OCI-LY3 (cell line): ENCODE measurements around the gene TLE5.

Experiments used
- EZH2phosphoT487 ChIP-seq: fragments of 200-600 bp; shearing (Covaris generic); IDR thresholded peaks from 2 replicates; pipeline ENCODE4 v1.6.1; 2018; ENCODE audit warnings: antibody characterized with exemption, mixed run types, low read depth
- TF ChIP-seq, protein P1 (sequence below): fragments of 200-600, 300-600 bp; sonication (generic); IDR thresholded peaks from 2 replicates; pipeline ENCODE4 v1.5.1; 2014; ENCODE audit warnings: antibody characterized with exemption, low read length, low read depth

DNA sequence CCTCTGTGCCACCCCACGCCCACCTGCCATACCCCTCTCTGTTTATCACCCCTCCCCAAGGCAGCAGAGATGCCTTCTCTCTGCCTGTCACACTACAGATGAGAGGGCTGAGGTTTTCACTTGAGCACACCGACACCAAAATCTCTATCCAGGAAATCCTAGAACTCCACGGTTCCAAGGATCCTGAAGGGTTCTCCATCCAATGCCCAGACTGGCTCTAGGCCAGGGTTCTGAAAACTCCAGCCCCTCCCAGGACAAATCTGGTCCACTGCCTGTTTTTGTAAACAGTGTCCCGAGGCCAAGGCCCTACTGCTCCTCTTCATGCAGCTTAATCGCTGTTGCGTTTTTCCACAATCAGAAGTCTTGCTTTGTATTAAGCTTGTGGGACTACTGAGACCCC is 53.3 kb downstream of the TLE5 start:
- TF ChIP-seq, protein P1, sequence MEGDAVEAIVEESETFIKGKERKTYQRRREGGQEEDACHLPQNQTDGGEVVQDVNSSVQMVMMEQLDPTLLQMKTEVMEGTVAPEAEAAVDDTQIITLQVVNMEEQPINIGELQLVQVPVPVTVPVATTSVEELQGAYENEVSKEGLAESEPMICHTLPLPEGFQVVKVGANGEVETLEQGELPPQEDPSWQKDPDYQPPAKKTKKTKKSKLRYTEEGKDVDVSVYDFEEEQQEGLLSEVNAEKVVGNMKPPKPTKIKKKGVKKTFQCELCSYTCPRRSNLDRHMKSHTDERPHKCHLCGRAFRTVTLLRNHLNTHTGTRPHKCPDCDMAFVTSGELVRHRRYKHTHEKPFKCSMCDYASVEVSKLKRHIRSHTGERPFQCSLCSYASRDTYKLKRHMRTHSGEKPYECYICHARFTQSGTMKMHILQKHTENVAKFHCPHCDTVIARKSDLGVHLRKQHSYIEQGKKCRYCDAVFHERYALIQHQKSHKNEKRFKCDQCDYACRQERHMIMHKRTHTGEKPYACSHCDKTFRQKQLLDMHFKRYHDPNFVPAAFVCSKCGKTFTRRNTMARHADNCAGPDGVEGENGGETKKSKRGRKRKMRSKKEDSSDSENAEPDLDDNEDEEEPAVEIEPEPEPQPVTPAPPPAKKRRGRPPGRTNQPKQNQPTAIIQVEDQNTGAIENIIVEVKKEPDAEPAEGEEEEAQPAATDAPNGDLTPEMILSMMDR = no peak
- no peak for TF ChIP-seq EZH2phosphoT487
